SU-DHL-6 (cell line): ENCODE measurements around the gene GFI1B.

Source experiments
- H2AFZ ChIP-seq: fragments of 200-600 bp; sonication (generic); 2 replicates; pipeline ENCODE4 v1.6.1; 2014; ENCODE audit warnings: low read depth, mild to moderate bottlenecking, moderate library complexity, mixed read lengths, antibody characterized with exemption, low read length; ENCODE audit not compliant: severe bottlenecking
- H3F3A ChIP-seq: fragments of 200-600 bp; shearing (Covaris generic); 2 replicates; pipeline ENCODE4 v1.6.0; 2016; ENCODE audit warnings: antibody characterized with exemption, mild to moderate bottlenecking; ENCODE audit not compliant: insufficient read depth
- H3K27ac ChIP-seq: fragments of 200-600 bp; sonication (generic); 2 replicates; pipeline ENCODE4 v1.5.1; 2016; ENCODE audit warnings: low read depth, mild to moderate bottlenecking, low read length, moderate library complexity, mixed read lengths
- H3K27me3 ChIP-seq: fragments of 200-600 bp; sonication (generic), shearing (Covaris generic); 2 replicates; pipeline ENCODE4 v1.6.0; 2014; ENCODE audit warnings: mild to moderate bottlenecking, low read length
- H3K36me3 ChIP-seq: fragments of 200-600 bp; sonication (generic); 2 replicates; pipeline ENCODE4 v1.6.1; 2014; ENCODE audit warnings: mild to moderate bottlenecking, low read length, mixed read lengths
- H3K4me2 ChIP-seq: fragments of 300-600, 200-600 bp; shearing (Covaris generic), sonication (generic); 2 replicates; pipeline ENCODE4 v1.6.0; 2014; ENCODE audit warnings: low read length, low read depth, mild to moderate bottlenecking; ENCODE audit not compliant: poor library complexity, severe bottlenecking
- H3K4me3 ChIP-seq: fragments of 200-600 bp; sonication (generic); 2 replicates; pipeline ENCODE4 v1.5.1; 2014; ENCODE audit warnings: antibody characterized with exemption, low read length, mild to moderate bottlenecking, mixed read lengths; ENCODE audit not compliant: insufficient read depth, poor library complexity, severe bottlenecking
- H3K79me2 ChIP-seq: fragments of 200-600 bp; sonication (generic); 2 replicates; pipeline ENCODE4 v1.6.1; 2014; ENCODE audit warnings: mild to moderate bottlenecking, low read length, moderate library complexity; ENCODE audit not compliant: insufficient read depth
- H3K9ac ChIP-seq: fragments of 200-600 bp; sonication (generic); 2 replicates; pipeline ENCODE4 v1.7.0; 2014; ENCODE audit warnings: mild to moderate bottlenecking, low read length
- H3K9me2 ChIP-seq: fragments of 200-600 bp; sonication (generic); replicated peaks from 2 replicates; pipeline ENCODE4 v1.6.1; 2014; ENCODE audit warnings: low read length; ENCODE audit not compliant: insufficient read depth
- H3K9me3 ChIP-seq: fragments of 200-600 bp; sonication (generic); 2 replicates; pipeline ENCODE4 v1.6.1; 2014; ENCODE audit warnings: low read length, mixed read lengths; ENCODE audit not compliant: insufficient read depth
- H4K20me1 ChIP-seq: fragments of 200-600 bp; sonication (generic); 2 replicates; pipeline ENCODE4 v1.6.1; 2014; ENCODE audit warnings: low read depth, mild to moderate bottlenecking, antibody characterized with exemption, low read length, moderate library complexity, mixed read lengths
- CTCF ChIP-seq: fragments of 200-600 bp; sonication (generic); IDR thresholded peaks from one replicate; pipeline ENCODE4 v1.5.1; 2017; ENCODE audit warnings: antibody characterized with exemption, mild to moderate bottlenecking, low read length, moderate library complexity; ENCODE audit not compliant: insufficient read depth, poor library complexity, severe bottlenecking
- EZH2phosphoT487 ChIP-seq: fragments of 200-600 bp; sonication (generic), shearing (Covaris generic); conservative IDR thresholded peaks from 2 replicates; pipeline ENCODE4 v1.6.1; 2018; ENCODE audit warnings: mild to moderate bottlenecking, antibody characterized with exemption, low read length, moderate library complexity, mixed read lengths

The GFI1B gene

GRCh38 chr9:132943651-132944293 is 34.7 kb upstream of the GFI1B start:
- peak overlapping the region; percentile 83 for H3K9ac ChIP-seq
- 0 out of 2 replicates have a peak overlapping the region, but pooled peaks have one; percentile 85 for H3K27ac ChIP-seq
- H3K9me2 ChIP-seq, result no peaks in the 10 kb centered on the region
- H3F3A ChIP-seq, result peaks cover 6% of the 10 kb centered on the region; the same call in 1 of the 2 replicates
- peaks cover 19% of the 10 kb centered on the region for H3K79me2 ChIP-seq
- H3K36me3 ChIP-seq, result no peaks in the 10 kb centered on the region
- H3K4me2 ChIP-seq, result peak overlapping the region; percentile 88
- H2AFZ ChIP-seq, result peak overlapping the region; percentile 83
- no peaks in the 10 kb centered on the region for H4K20me1 ChIP-seq
- TF ChIP-seq CTCF (no peak), EZH2phosphoT487 (no peak)
- peak overlapping the region; percentile 92 for H3K4me3 ChIP-seq
- no peaks in the 10 kb centered on the region for H3K27me3 ChIP-seq
- H3K9me3 ChIP-seq, result no peaks in the 10 kb centered on the region

- TF ChIP-seq EZH2phosphoT487 (no peak), CTCF (no peak)
- H3F3A ChIP-seq, result peaks cover 6% of the 10 kb centered on the region; the same call in 1 of the 2 replicates
- H3K9ac ChIP-seq, result peak within 1 kb of the TSS; percentile 83
- H3K36me3 ChIP-seq, result no peaks in the 10 kb centered on the region
- H3K4me3 ChIP-seq, result peak within 1 kb of the TSS; percentile 92
- H2AFZ ChIP-seq, result peak within 1 kb of the TSS; percentile 95
- no peaks in the 10 kb centered on the region for H3K27me3 ChIP-seq
- H3K4me2 ChIP-seq, result peak within 1 kb of the TSS; percentile 88
- H3K9me3 ChIP-seq, result no peaks in the 10 kb centered on the region
- no peaks in the 10 kb centered on the region for H4K20me1 ChIP-seq
- H3K9me2 ChIP-seq, result no peaks in the 10 kb centered on the region
- peaks cover 18% of the 10 kb centered on the region for H3K79me2 ChIP-seq
- H3K27ac ChIP-seq, result peak within 1 kb of the TSS; percentile 85
Observed at GRCh38 chr9:132944294-132945185, 34.0 kb upstream of the GFI1B start, which contains the start of gene TSC1. TSC1 (minus strand) TSS chr9:132944616; CDS start chr9:132928872, 15,744 bp downstream.

GRCh38 chr9:132945186-132946130 is 33.0 kb upstream of the GFI1B start:
- peak overlapping the region; percentile 83 for H3K9ac ChIP-seq
- H3K79me2 ChIP-seq, result peaks cover 14% of the 10 kb centered on the region
- H3K27me3 ChIP-seq, result no peaks in the 10 kb centered on the region
- H3F3A ChIP-seq, result peaks cover 6% of the 10 kb centered on the region; the same call in 1 of the 2 replicates
- no peaks in the 10 kb centered on the region for H3K9me2 ChIP-seq
- H3K4me2 ChIP-seq, result peak overlapping the region; percentile 88
- no peaks in the 10 kb centered on the region for H3K36me3 ChIP-seq
- no peak overlapping the region for H3K27ac ChIP-seq
- H3K9me3 ChIP-seq, result no peaks in the 10 kb centered on the region
- peak overlapping the region; percentile 95 for H2AFZ ChIP-seq
- peak overlapping the region; percentile 92 for H3K4me3 ChIP-seq
- no peak for TF ChIP-seq EZH2phosphoT487
- TF ChIP-seq CTCF, result no peak
- no peaks in the 10 kb centered on the region for H4K20me1 ChIP-seq
